HEK293 (cell line): ENCODE data around the gene SEMA3F.

ENCODE experiments used
- CTCF ChIA-PET: fragments of 350-600 bp; formaldehyde crosslinking; extraction: SDS; loops from one replicate; lab custom pipeline; 2021; ENCODE audit warnings: antibody characterized with exemption; lab: Yijun Ruan, JAX
- POLR2A ChIA-PET: fragments of 300-600 bp; formaldehyde crosslinking; extraction: SDS; loops from one replicate; lab custom pipeline; 2020; ENCODE audit warnings: antibody characterized with exemption, inconsistent platforms; lab: Yijun Ruan, JAX
- H3K27ac ChIP-seq: fragments of 200-500 bp; sonication (Bioruptor generic); 2 replicates; pipeline ENCODE4 v1.5.1; 2014; ENCODE audit warnings: low read depth, low read length, control low read depth, inconsistent platforms; ENCODE audit errors: extremely low read depth
- H3K36me3 ChIP-seq, 2 experiments: fragments of 200-500 bp in 1 of 2; sonication (Bioruptor generic) in 1 of 2; 1 replicate in 1 of 2; 2 replicates in 1 of 2; pipeline ENCODE4 v1.5.1; 2014 to 2017; ENCODE audit warnings: inconsistent platforms in 2 of 2, low read length in 2 of 2; ENCODE audit not compliant: control insufficient read depth in 2 of 2, insufficient read depth in 1 of 2
- H3K4me1 ChIP-seq: fragments of 200-500 bp; sonication (Bioruptor generic); 2 replicates; pipeline ENCODE4 v1.5.1; 2014; ENCODE audit warnings: mild to moderate bottlenecking, low read length, inconsistent platforms; ENCODE audit not compliant: control insufficient read depth, insufficient read depth
- H3K4me3 ChIP-seq: 2 replicates; pipeline ENCODE4 v1.5.1; 2011; ENCODE audit warnings: low read depth, mild to moderate bottlenecking, control low read depth, low read length, moderate library complexity
- H3K9me3 ChIP-seq: fragments of 200-500 bp; sonication (Bioruptor generic); 2 replicates; pipeline ENCODE4 v1.5.1; 2014; ENCODE audit warnings: low read depth, low read length, inconsistent platforms; ENCODE audit not compliant: control insufficient read depth, insufficient read depth
- FEZF1 ChIP-seq: fragments of 450-650 bp; formaldehyde crosslinking; IDR thresholded peaks from 2 replicates; pipeline ENCODE4 v1.5.1; 2016; ENCODE audit warnings: missing biosample characterization, missing genetic modification characterization
- HOXC10 ChIP-seq: sonication (generic); formaldehyde crosslinking; IDR thresholded peaks from 2 replicates; pipeline ENCODE4 v1.8.1; 2023; ENCODE audit warnings: mild to moderate bottlenecking, missing genetic modification reagents
- KLF1 ChIP-seq: fragments of 450-650 bp; formaldehyde crosslinking; IDR thresholded peaks from 2 replicates; pipeline ENCODE4 v1.5.1; 2016; ENCODE audit warnings: missing biosample characterization, missing genetic modification characterization
- KLF10 ChIP-seq: fragments of 450-650 bp; IDR thresholded peaks from 2 replicates; pipeline ENCODE4 v1.5.1; 2018; ENCODE audit warnings: missing biosample characterization, mild to moderate bottlenecking, missing genetic modification characterization
- KLF17 ChIP-seq: fragments of 450-650 bp; formaldehyde crosslinking; IDR thresholded peaks from 2 replicates; pipeline ENCODE4 v1.5.1; 2016; ENCODE audit warnings: missing biosample characterization, missing genetic modification characterization
- KLF7 ChIP-seq: fragments of 450-650 bp; formaldehyde crosslinking; IDR thresholded peaks from 2 replicates; pipeline ENCODE4 v1.5.1; 2016; ENCODE audit warnings: missing biosample characterization, missing genetic modification characterization, borderline replicate concordance
- KLF9 ChIP-seq: fragments of 450-650 bp; formaldehyde crosslinking; IDR thresholded peaks from 2 replicates; pipeline ENCODE4 v1.5.1; 2016; ENCODE audit warnings: missing biosample characterization, missing genetic modification characterization, low read depth
- PRDM4 ChIP-seq: fragments of 450-650 bp; formaldehyde crosslinking; IDR thresholded peaks from 2 replicates; pipeline ENCODE4 v1.5.1; 2017; ENCODE audit warnings: missing biosample characterization, missing genetic modification characterization
- SCRT1 ChIP-seq: fragments of 450-650 bp; formaldehyde crosslinking; IDR thresholded peaks from 2 replicates; pipeline ENCODE4 v1.5.1; 2016; ENCODE audit warnings: missing biosample characterization, missing genetic modification characterization, borderline replicate concordance
- SP3 ChIP-seq: fragments of 450-650 bp; formaldehyde crosslinking; IDR thresholded peaks from 2 replicates; pipeline ENCODE4 v1.5.1; 2016; ENCODE audit warnings: missing biosample characterization, missing genetic modification characterization
- YY2 ChIP-seq: fragments of 450-650 bp; formaldehyde crosslinking; IDR thresholded peaks from 2 replicates; pipeline ENCODE4 v1.5.1; 2016; ENCODE audit warnings: missing biosample characterization, missing genetic modification characterization
- ZFHX2 ChIP-seq: fragments of 450-650 bp; formaldehyde crosslinking; conservative IDR thresholded peaks from 2 replicates; pipeline ENCODE4 v1.5.1; 2016; ENCODE audit warnings: missing biosample characterization, missing genetic modification characterization
- ZNF341 ChIP-seq: fragments of 450-650 bp; formaldehyde crosslinking; IDR thresholded peaks from 2 replicates; pipeline ENCODE4; 2016; ENCODE audit warnings: low read depth, missing biosample characterization, missing genetic modification characterization
- ZNF610 ChIP-seq: fragments of 450-650 bp; formaldehyde crosslinking; IDR thresholded peaks from 2 replicates; pipeline ENCODE4 v1.5.1; 2016; ENCODE audit warnings: missing biosample characterization, missing genetic modification characterization, borderline replicate concordance
- ZNF626 ChIP-seq: fragments of 450-650 bp; sonication (Bioruptor Pico); formaldehyde crosslinking; IDR thresholded peaks from 2 replicates; pipeline ENCODE4 v1.5.1; 2018; ENCODE audit warnings: missing biosample characterization, missing genetic modification characterization, inconsistent platforms
- ZNF660 ChIP-seq: fragments of 450-650 bp; IDR thresholded peaks from 2 replicates; pipeline ENCODE4 v1.5.1; 2018; ENCODE audit warnings: missing biosample characterization, mild to moderate bottlenecking, missing genetic modification characterization
- TF ChIP-seq, protein P1 (sequence below): fragments of 450-650 bp; formaldehyde crosslinking; conservative IDR thresholded peaks from 2 replicates; pipeline ENCODE4 v1.5.1; 2016; ENCODE audit warnings: low read depth, missing biosample characterization, missing genetic modification characterization

Gene SEMA3F

GRCh38 chr3:50237754-50238548, 82.8 kb downstream of the SEMA3F start (continued):
- TF ChIP-seq ZNF341 = peak; percentile 86
- TF ChIP-seq SCRT1 (tag by site-specific recombination) = peak; percentile 58
- peak; percentile 24; the same call in 1 of the 2 replicates for TF ChIP-seq FEZF1
- TF ChIP-seq, protein P1, sequence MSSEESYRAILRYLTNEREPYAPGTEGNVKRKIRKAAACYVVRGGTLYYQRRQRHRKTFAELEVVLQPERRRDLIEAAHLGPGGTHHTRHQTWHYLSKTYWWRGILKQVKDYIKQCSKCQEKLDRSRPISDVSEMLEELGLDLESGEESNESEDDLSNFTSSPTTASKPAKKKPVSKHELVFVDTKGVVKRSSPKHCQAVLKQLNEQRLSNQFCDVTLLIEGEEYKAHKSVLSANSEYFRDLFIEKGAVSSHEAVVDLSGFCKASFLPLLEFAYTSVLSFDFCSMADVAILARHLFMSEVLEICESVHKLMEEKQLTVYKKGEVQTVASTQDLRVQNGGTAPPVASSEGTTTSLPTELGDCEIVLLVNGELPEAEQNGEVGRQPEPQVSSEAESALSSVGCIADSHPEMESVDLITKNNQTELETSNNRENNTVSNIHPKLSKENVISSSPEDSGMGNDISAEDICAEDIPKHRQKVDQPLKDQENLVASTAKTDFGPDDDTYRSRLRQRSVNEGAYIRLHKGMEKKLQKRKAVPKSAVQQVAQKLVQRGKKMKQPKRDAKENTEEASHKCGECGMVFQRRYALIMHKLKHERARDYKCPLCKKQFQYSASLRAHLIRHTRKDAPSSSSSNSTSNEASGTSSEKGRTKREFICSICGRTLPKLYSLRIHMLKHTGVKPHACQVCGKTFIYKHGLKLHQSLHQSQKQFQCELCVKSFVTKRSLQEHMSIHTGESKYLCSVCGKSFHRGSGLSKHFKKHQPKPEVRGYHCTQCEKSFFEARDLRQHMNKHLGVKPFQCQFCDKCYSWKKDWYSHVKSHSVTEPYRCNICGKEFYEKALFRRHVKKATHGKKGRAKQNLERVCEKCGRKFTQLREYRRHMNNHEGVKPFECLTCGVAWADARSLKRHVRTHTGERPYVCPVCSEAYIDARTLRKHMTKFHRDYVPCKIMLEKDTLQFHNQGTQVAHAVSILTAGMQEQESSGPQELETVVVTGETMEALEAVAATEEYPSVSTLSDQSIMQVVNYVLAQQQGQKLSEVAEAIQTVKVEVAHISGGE (tag by site-specific recombination) = peak; percentile 76
- TF ChIP-seq PRDM4 (tag by site-specific recombination) = no peak
- TF ChIP-seq YY2 = 0 out of 2 replicates have a peak, but pooled peaks have one; percentile 36

GRCh38 chr3:50238549-50239026, 83.5 kb downstream of the SEMA3F start:
- H3K27ac ChIP-seq = peak overlapping the region; percentile 77; the same call in 1 of the 2 replicates

More at GRCh38 chr3:50238549-50239026, 83.5 kb downstream of the SEMA3F start:
- H3K4me3 ChIP-seq = peak overlapping the region; percentile 67
- peaks cover 14% of the 10 kb centered on the region for H3K4me1 ChIP-seq
- CTCF ChIA-PET = interaction anchor here (1.1 to 3.9 kb wide), 4 partner anchors 9 to 33 kb away, joined by 3 to 28 read pairs (median 4); no protein-coding TSS in a partner anchor
- peaks cover 0 to 10% of the 10 kb centered on the region in 2 experiments; a peak in 1 of 3 replicates for H3K36me3 ChIP-seq
- no peaks in the 10 kb centered on the region for H3K9me3 ChIP-seq
- peak; percentile 31; the same call in 1 of the 2 replicates for TF ChIP-seq SP3 (tag by site-specific recombination)
- peak; percentile 96 for TF ChIP-seq ZNF660 (tag by site-specific recombination)
- TF ChIP-seq KLF1 (tag by site-specific recombination) = peak; percentile 81
- peak; percentile 38 for TF ChIP-seq ZFHX2 (tag by site-specific recombination)
- no peak for TF ChIP-seq HOXC10 (CRISPR knock-in tag)
- peak; percentile 57; the same call in 1 of the 2 replicates for TF ChIP-seq KLF9
- TF ChIP-seq ZNF610 (tag by site-specific recombination) = no peak
- TF ChIP-seq KLF17 (tag by site-specific recombination) = peak; percentile 35; the same call in 1 of the 2 replicates
- TF ChIP-seq KLF10 = 0 out of 2 replicates have a peak, but pooled peaks have one; percentile 28
- TF ChIP-seq ZNF626 (tag by site-specific recombination) = no peak
- TF ChIP-seq KLF7 (tag by site-specific recombination) = peak; percentile 68; the same call in 1 of the 2 replicates
- TF ChIP-seq, all 188 proteins: peak for 8
- POLR2A ChIA-PET = no interaction called here
